GM18498 (cell line): ENCODE results near the gene HRAS.
A peak's percentile ranks its signal among the peaks of the same experiment; 100 is the strongest.
"Not testable (repeated sequence)": the region's sequence is repeated elsewhere in the genome, so short reads cannot be mapped to it uniquely, and the experiment has no call there.

Source experiments
- ATAC-seq: cut with Tn5 transposase; IDR thresholded peaks from one replicate; pipeline ENCODE4 v1.9.1; 2021; ENCODE audit warnings: mild to moderate bottlenecking, moderate library complexity; ENCODE audit not compliant: unreplicated experiment

Gene HRAS

GRCh38 chr11:535519-536454 is at the start of gene HRAS:
HRAS (minus strand) TSS chr11:535576.
- ATAC-seq, result peak; percentile 70

GRCh38 chr11:584287-584686 is 48.9 kb upstream of the HRAS start:
- ATAC-seq, result no peak

GRCh38 chr11:581752-582151 is 46.4 kb upstream of the HRAS start:
- ATAC-seq, result no peak

GRCh38 chr11:581342-581741 is 46.0 kb upstream of the HRAS start:
- no peak for ATAC-seq

GRCh38 chr11:579830-580601 is 44.6 kb upstream of the HRAS start:
- no peak for ATAC-seq

GRCh38 chr11:578276-579035 is 43.1 kb upstream of the HRAS start:
- no peak for ATAC-seq

- no peak for ATAC-seq
These were observed 42.2 kb upstream of the HRAS start for GRCh38 chr11:577611-577894.

- ATAC-seq, result no peak
These were observed 41.6 kb upstream of the HRAS start for GRCh38 chr11:576811-577610.

GRCh38 chr11:575996-576768 is 40.8 kb upstream of the HRAS start, which contains the start of gene PHRF1:
PHRF1 (plus strand) TSS chr11:576470; CDS start chr11:581513, 5,043 bp downstream.
- peak; percentile 83 for ATAC-seq

- ATAC-seq, result peak; percentile 40
These were observed 40.1 kb upstream of the HRAS start for GRCh38 chr11:575313-575995.

- no peak for ATAC-seq
These were observed 39.4 kb upstream of the HRAS start for GRCh38 chr11:574632-575312.

GRCh38 chr11:574031-574570 is 38.7 kb upstream of the HRAS start:
- not testable (repeated sequence) for ATAC-seq

- no peak for ATAC-seq
These were observed 37.9 kb upstream of the HRAS start for GRCh38 chr11:573146-573759.

- no peak for ATAC-seq
These were observed 36.4 kb upstream of the HRAS start for GRCh38 chr11:571802-572185.

- no peak for ATAC-seq
These were observed 33.9 kb upstream of the HRAS start for GRCh38 chr11:569158-569885.

GRCh38 chr11:568306-569157 is 33.2 kb upstream of the HRAS start:
- ATAC-seq, result peak; percentile 87
